Left lung (tissue), 10 donors: Measurements from ENCODE around the gene ACTR3C. TPM values are rescaled to one million over a fixed set of nuclear protein-coding genes. Genes with fewer than 3 reads are reported as not detected.
A peak's percentile ranks its signal among the peaks of the same experiment; 100 is the strongest.

Experiments used
- ATAC-seq: fragments of 200-7000 bp; cut with Tn5 transposase; one replicate; pipeline ENCODE4 v1.9.1; 2020; ENCODE audit warnings: moderate library complexity
- DNase-seq, 4 donors: peaks; one replicate each; pipeline ENCODE4 v3.0.0-alpha.2; 2013 to 2020
- H3K27ac ChIP-seq, 2 donors: fragments of 200-600 bp; sonication (generic) in 1 of 2; one replicate each; pipeline versions ENCODE4 v1.5.0 to v1.8.0; 2020 to 2021
- H3K27me3 ChIP-seq, 2 donors: fragments of 200-600 bp; sonication (generic) in 1 of 2; one replicate each; pipeline versions ENCODE4 v1.5.0 to v1.8.0; 2020 to 2021
- H3K36me3 ChIP-seq, 2 donors: fragments of 200-600 bp; sonication (generic) in 1 of 2; one replicate each; pipeline versions ENCODE4 v1.5.0 to v1.8.0; 2020 to 2021
- H3K4me1 ChIP-seq, 2 donors: fragments of 200-600 bp; one replicate each; pipeline ENCODE4 v1.8.0; 2021
- H3K4me3 ChIP-seq, 2 donors: fragments of 200-600 bp; sonication (generic) in 1 of 2; one replicate each; pipeline versions ENCODE4 v1.5.0 to v1.8.0; 2020 to 2021; ENCODE audit warnings: mild to moderate bottlenecking in 1 of 2
- H3K9me3 ChIP-seq, 2 donors: fragments of 200-600 bp; sonication (generic) in 1 of 2; one replicate each; pipeline versions ENCODE4 v1.5.0 to v1.8.0; 2020 to 2021
- CTCF ChIP-seq, 2 donors: fragments of 200-600 bp; sonication (generic) in 1 of 2; IDR thresholded peaks; one replicate each; pipeline versions ENCODE4 v1.5.0 to v1.8.0; 2021; ENCODE audit warnings: antibody characterized with exemption in 2 of 2
- intact Hi-C, 2 donors: fragments of 100-400 bp; cut with DNase I; formaldehyde crosslinking; loops; one replicate each; pipeline versions ENCODE4 v1.11.2 to v1.14.2; 2022
- polyA plus RNA-seq, 6 donors: library from polyadenylated mRNA; unstranded; fragments of 120-200 nt; gene quantifications; one replicate each; pipeline ENCODE4 v1.2.1, GENCODE V29; 2013; ENCODE audit not compliant: insufficient read length in 6 of 6
- total RNA-seq, 2 donors: library from RNA; stranded (reverse); fragmentation: NEBNext Ultra II Directional; extraction: Animal tissue kit (Norgen Biotek cat#: 25700); gene quantifications; one replicate each; pipeline ENCODE4 v1.2.1, GENCODE V29; 2021
- donor health status: DM: no; HTN: yes; CAD: no.
- donor health status: DM: no; HTN: no; CAD: no.

Gene ACTR3C
- total and polyA plus RNA-seq, 8 donors, result 3.4 to 25.1 (median 6.1) TPM

GRCh38 chr7:150340875-150341262 is 17.5 kb upstream of the ACTR3C start:
- ATAC-seq (no peak), DNase-seq (peak in 1 of 4 donors; percentile 76)
- Histone ChIP-seq H3K4me3 (peak overlapping the region; percentile 44 to 50), H3K9me3 (no peaks in the 10 kb centered on the region), H3K4me1 (peaks cover 0 to 20% of the 10 kb centered on the region in 2 donors), H3K36me3 (peaks cover 0 to 16% of the 10 kb centered on the region in 2 donors), H3K27ac (peak overlapping the region; percentile 67 to 73), H3K27me3 (peaks cover 8 to 56% of the 10 kb centered on the region in 2 donors)
- no peak for TF ChIP-seq CTCF (IDR thresholded peaks at IDR 0.05)
- intact Hi-C loops, result no loop called here

GRCh38 chr7:150340024-150340749 is 16.8 kb upstream of the ACTR3C start:
- H3K27ac ChIP-seq, result peak overlapping the region in 1 of 2 donors; percentile 73
- H3K27me3 ChIP-seq, result peaks cover 8 to 50% of the 10 kb centered on the region in 2 donors
- DNase-seq, result peak in 1 of 4 donors; percentile 44
- intact Hi-C loops, result no loop called here
- H3K4me1 ChIP-seq, result peaks cover 0 to 20% of the 10 kb centered on the region in 2 donors
- ATAC-seq, result peak; percentile 59
- H3K9me3 ChIP-seq, result no peaks in the 10 kb centered on the region
- peaks cover 0 to 16% of the 10 kb centered on the region in 2 donors for H3K36me3 ChIP-seq
- H3K4me3 ChIP-seq, result peak overlapping the region; percentile 44 to 50
- no peak for TF ChIP-seq CTCF (IDR thresholded peaks at IDR 0.05)

- H3K36me3 ChIP-seq, result peaks cover 0 to 16% of the 10 kb centered on the region in 2 donors
- peak overlapping the region; percentile 44 to 50 for H3K4me3 ChIP-seq
- H3K27ac ChIP-seq, result no peak overlapping the region
- no peaks in the 10 kb centered on the region for H3K9me3 ChIP-seq
- no peak for TF ChIP-seq CTCF (IDR thresholded peaks at IDR 0.05)
- peaks cover 8 to 50% of the 10 kb centered on the region in 2 donors for H3K27me3 ChIP-seq
- intact Hi-C loops, result no loop called here
- DNase-seq (no peak), ATAC-seq (no peak)
- peaks cover 0 to 20% of the 10 kb centered on the region in 2 donors for H3K4me1 ChIP-seq
Observed at GRCh38 chr7:150339409-150339809, 16.1 kb upstream of the ACTR3C start.

GRCh38 chr7:150338166-150338829 is 15.0 kb upstream of the ACTR3C start:
- Histone ChIP-seq H3K4me1 (peaks cover 0 to 20% of the 10 kb centered on the region in 2 donors), H3K36me3 (peaks cover 0 to 25% of the 10 kb centered on the region in 2 donors), H3K27ac (no peak overlapping the region), H3K4me3 (no peak overlapping the region), H3K9me3 (no peaks in the 10 kb centered on the region), H3K27me3 (peaks cover 8 to 45% of the 10 kb centered on the region in 2 donors)
- intact Hi-C loops, result no loop called here
- no peak for ATAC-seq
- no peak for DNase-seq
- TF ChIP-seq CTCF (IDR thresholded peaks at IDR 0.05), result no peak

- TF ChIP-seq CTCF (IDR thresholded peaks at IDR 0.05), result no peak
- peaks cover 0 to 25% of the 10 kb centered on the region in 2 donors for H3K36me3 ChIP-seq
- H3K4me3 ChIP-seq, result no peak overlapping the region
- DNase-seq (no peak), ATAC-seq (no peak)
- H3K9me3 ChIP-seq, result no peaks in the 10 kb centered on the region
- H3K27ac ChIP-seq, result no peak overlapping the region
- H3K27me3 ChIP-seq, result peaks cover 8 to 38% of the 10 kb centered on the region in 2 donors
- H3K4me1 ChIP-seq, result peaks cover 0 to 20% of the 10 kb centered on the region in 2 donors
- intact Hi-C loops, result no loop called here
Observed at GRCh38 chr7:150337659-150338081, 14.3 kb upstream of the ACTR3C start.
